ENCODE results near the gene LDAF1. TPM values are rescaled to one million over a fixed set of nuclear protein-coding genes. Genes with fewer than 3 reads are reported as not detected.

Gene LDAF1
- total and polyA plus RNA-seq, 10 of the 15 experiments (the other 5 are each of a cell fraction or from before 2014, with no cell fraction given) = 4.6 to 21.4 (median 6.6) TPM

DNA sequence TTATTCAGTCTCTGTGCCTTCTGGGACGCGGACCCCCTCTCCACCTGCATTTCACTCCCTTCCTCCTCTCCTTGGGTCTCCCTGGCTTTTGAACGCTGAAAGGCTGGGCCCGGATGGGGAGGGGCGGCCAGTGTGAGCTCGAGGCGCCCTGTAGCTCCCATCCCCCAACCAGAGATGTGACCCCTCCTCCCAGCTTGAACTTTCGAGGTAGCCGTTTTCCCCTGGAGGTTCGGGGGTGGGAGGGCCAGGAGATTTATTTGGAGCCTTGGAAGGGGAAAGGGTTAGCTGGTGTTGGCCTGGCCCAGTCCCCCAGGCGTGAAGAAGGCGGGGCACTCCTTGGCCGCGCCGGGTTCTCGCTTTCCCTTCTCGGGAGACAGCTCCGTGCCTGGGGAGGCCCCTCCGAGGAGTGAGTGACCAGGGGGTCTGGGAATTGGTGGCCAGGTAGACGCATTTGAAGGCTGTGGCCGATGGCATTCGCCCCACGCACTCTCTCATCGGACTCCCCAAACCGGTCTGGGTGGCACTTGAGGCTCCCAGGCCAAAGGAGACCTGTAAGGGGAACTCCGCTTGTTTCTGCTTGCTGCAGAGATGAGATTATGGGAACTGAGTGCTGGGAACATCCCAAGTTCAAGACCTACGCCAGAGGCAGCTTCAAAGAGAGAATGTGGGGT, 942 bp downstream of the LDAF1 start:
- Histone ChIP-seq H3K36me3 (ENCODE audit: control insufficient read depth in 2 of 2, insufficient read depth in 2 of 2, low read length in 1 of 2) (no peaks in the 10 kb centered on the region; a peak in 1 of 4 replicates), H3K4me3 (peak overlapping the region; percentile 84), H4K20me1 (ENCODE audit: control insufficient read depth, insufficient read depth) (no peaks in the 10 kb centered on the region), H3K4me1 (ENCODE audit: control insufficient read depth, insufficient read depth, low read length) (peaks cover 9% of the 10 kb centered on the region), H3K4me2 (ENCODE audit: control insufficient read depth, insufficient read depth) (peak overlapping the region; percentile 98), H3K27me3 (replicated peaks in 1 of 2; ENCODE audit: control insufficient read depth in 2 of 2, insufficient read depth in 2 of 2, low read length in 1 of 2) (no peaks in the 10 kb centered on the region), H2AFZ (ENCODE audit: control insufficient read depth, low read depth, low read length) (peak overlapping the region; percentile 91), H3K27ac (ENCODE audit: control insufficient read depth, insufficient read depth) (peak overlapping the region; percentile 42; the same call in 1 of the 2 replicates), H3K9ac (ENCODE audit: control insufficient read depth, insufficient read depth, low read length) (peak overlapping the region; percentile 72), H3K9me3 (replicated peaks; ENCODE audit: control insufficient read depth, insufficient read depth, low read length) (no peaks in the 10 kb centered on the region), H3K79me2 (ENCODE audit: control insufficient read depth, insufficient read depth, low read length) (peaks cover 3% of the 10 kb centered on the region)
- WGBS (ENCODE audit: insufficient coverage, insufficient replicate concordance, low lambda C conversion rate, missing lambda C conversion rate) = 4% methylated on average over 27 of the region's 27 CpGs
- intact Hi-C loops (cut with micrococcal nuclease; ENCODE audit: unreplicated experiment) (loop anchor here (1.0 to 5.0 kb wide), 3 partner anchors 141 to 1163 kb away; no protein-coding TSS in a partner anchor), in situ Hi-C loops (cut with MboI) (loop anchor here (10.0 kb wide), 1 partner anchor 1165 kb away; no protein-coding TSS in a partner anchor)
- POLR2A ChIA-PET = interaction anchor here (0.6 to 1.1 kb wide), 8 partner anchors 9 to 1513 kb away, joined by 3 to 5 read pairs (median 3); no protein-coding TSS in a partner anchor
- TSS peak; percentile 49 for BruUV-seq (replicated peaks)
- DNase-seq (ENCODE audit: low read depth, low spot score) (no peak), ATAC-seq (peak; percentile 67), FAIRE-seq (no peak)
- SMC1A ChIA-PET (ENCODE audit: uncharacterized antibody, unreplicated experiment) = interaction anchor here (0.5 to 4.7 kb wide), 12 partner anchors 13 to 1141 kb away, joined by 3 to 56 read pairs (median 3); no protein-coding TSS in a partner anchor
- CTCF ChIA-PET = interaction anchor here (0.7 to 7.2 kb wide), 13 partner anchors 9 to 1528 kb away, joined by 3 to 90 read pairs (median 5); partner anchors contain the start of gene CRYM
- RAD21 ChIA-PET (ENCODE audit: unreplicated experiment) = interaction anchor here (0.7 to 3.9 kb wide), 6 partner anchors 9 to 143 kb away, joined by 3 to 45 read pairs (median 6); no protein-coding TSS in a partner anchor
- TF ChIP-seq PAX5 (IDR thresholded peaks at IDR 0.05; ENCODE audit: borderline replicate concordance, low read depth, low read length) (no peak), RB1 (IDR thresholded peaks at IDR 0.05; ENCODE audit: borderline replicate concordance) (no peak), CHD2 (IDR thresholded peaks at IDR 0.05; ENCODE audit: borderline replicate concordance, low read depth, low read length) (peak; percentile 61; the same call in 1 of the 2 replicates), NFIC (IDR thresholded peaks at IDR 0.05; ENCODE audit: low read depth, low read length) (no peak), SRF (IDR thresholded peaks at IDR 0.05; ENCODE audit: low read depth in 2 of 2, low read length in 2 of 2) (no peak), RAD21 (IDR thresholded peaks at IDR 0.05; ENCODE audit: insufficient read depth, low read depth, low read length) (no peak), PML (IDR thresholded peaks at IDR 0.05; ENCODE audit: low read length) (no peak), IKZF1 (conservative IDR thresholded peaks at IDR 0.05) (peak; percentile 72), KLF5 (IDR thresholded peaks at IDR 0.05; ENCODE audit: partially characterized antibody) (no peak), SIN3A (IDR thresholded peaks at IDR 0.05; ENCODE audit: low read depth, low read length) (peak; percentile 45; the same call in 1 of the 2 replicates), RELA (IDR thresholded peaks at IDR 0.05; ENCODE audit: borderline replicate concordance, partially characterized antibody) (no peak), GABPA (IDR thresholded peaks at IDR 0.05; ENCODE audit: low read depth) (no peak), CREM (IDR thresholded peaks at IDR 0.05; ENCODE audit: low read depth) (no peak), RAD51 (IDR thresholded peaks at IDR 0.05) (no peak), SMAD1 (IDR thresholded peaks at IDR 0.05; ENCODE audit: low read depth, partially characterized antibody) (no peak), GATAD2B (conservative IDR thresholded peaks at IDR 0.05; ENCODE audit: low read depth) (peak; percentile 64)
- TF ChIP-seq, protein P1, sequence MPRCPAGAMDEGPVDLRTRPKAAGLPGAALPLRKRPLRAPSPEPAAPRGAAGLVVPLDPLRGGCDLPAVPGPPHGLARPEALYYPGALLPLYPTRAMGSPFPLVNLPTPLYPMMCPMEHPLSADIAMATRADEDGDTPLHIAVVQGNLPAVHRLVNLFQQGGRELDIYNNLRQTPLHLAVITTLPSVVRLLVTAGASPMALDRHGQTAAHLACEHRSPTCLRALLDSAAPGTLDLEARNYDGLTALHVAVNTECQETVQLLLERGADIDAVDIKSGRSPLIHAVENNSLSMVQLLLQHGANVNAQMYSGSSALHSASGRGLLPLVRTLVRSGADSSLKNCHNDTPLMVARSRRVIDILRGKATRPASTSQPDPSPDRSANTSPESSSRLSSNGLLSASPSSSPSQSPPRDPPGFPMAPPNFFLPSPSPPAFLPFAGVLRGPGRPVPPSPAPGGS (IDR thresholded peaks at IDR 0.05; ENCODE audit: borderline replicate concordance, insufficient read depth, low read depth, low read length, poor library complexity, severe bottlenecking) = no peak
- TF ChIP-seq, protein P2, sequence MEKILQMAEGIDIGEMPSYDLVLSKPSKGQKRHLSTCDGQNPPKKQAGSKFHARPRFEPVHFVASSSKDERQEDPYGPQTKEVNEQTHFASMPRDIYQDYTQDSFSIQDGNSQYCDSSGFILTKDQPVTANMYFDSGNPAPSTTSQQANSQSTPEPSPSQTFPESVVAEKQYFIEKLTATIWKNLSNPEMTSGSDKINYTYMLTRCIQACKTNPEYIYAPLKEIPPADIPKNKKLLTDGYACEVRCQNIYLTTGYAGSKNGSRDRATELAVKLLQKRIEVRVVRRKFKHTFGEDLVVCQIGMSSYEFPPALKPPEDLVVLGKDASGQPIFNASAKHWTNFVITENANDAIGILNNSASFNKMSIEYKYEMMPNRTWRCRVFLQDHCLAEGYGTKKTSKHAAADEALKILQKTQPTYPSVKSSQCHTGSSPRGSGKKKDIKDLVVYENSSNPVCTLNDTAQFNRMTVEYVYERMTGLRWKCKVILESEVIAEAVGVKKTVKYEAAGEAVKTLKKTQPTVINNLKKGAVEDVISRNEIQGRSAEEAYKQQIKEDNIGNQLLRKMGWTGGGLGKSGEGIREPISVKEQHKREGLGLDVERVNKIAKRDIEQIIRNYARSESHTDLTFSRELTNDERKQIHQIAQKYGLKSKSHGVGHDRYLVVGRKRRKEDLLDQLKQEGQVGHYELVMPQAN (conservative IDR thresholded peaks at IDR 0.05) = peak; percentile 79
- TF ChIP-seq, protein P3, sequence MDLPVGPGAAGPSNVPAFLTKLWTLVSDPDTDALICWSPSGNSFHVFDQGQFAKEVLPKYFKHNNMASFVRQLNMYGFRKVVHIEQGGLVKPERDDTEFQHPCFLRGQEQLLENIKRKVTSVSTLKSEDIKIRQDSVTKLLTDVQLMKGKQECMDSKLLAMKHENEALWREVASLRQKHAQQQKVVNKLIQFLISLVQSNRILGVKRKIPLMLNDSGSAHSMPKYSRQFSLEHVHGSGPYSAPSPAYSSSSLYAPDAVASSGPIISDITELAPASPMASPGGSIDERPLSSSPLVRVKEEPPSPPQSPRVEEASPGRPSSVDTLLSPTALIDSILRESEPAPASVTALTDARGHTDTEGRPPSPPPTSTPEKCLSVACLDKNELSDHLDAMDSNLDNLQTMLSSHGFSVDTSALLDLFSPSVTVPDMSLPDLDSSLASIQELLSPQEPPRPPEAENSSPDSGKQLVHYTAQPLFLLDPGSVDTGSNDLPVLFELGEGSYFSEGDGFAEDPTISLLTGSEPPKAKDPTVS (IDR thresholded peaks at IDR 0.05; ENCODE audit: low read depth, low read length) = no peak
